Activated CD4-positive, alpha-beta memory T cell treated with anti-CD3 and anti-CD28 coated beads, Interleukin-2, amount 10 ng/mL, durations not matched to agents 7 days and 5 days (primary cell): ENCODE results near the gene ATP2A2. TPM values are rescaled to one million over a fixed set of nuclear protein-coding genes. Genes with fewer than 3 reads are reported as not detected.
A peak's percentile ranks its signal among the peaks of the same experiment; 100 is the strongest.

ENCODE experiments used
- CTCF ChIA-PET: fragments of 350-600 bp; sonication (Branson Sonifier 250); formaldehyde crosslinking; loops from one replicate; lab custom pipeline; 2021; ENCODE audit warnings: antibody characterized with exemption, inconsistent platforms; lab: Charles Lee
- POLR2A ChIA-PET: fragments of 350-600 bp; sonication (Branson Sonifier 250); formaldehyde crosslinking; loops from one replicate; lab custom pipeline; 2021; ENCODE audit warnings: antibody characterized with exemption; lab: Charles Lee
- DNase-seq: peaks from one replicate; pipeline ENCODE4 v3.0.0-alpha.2; 2020
- H3K27ac Mint-ChIP-seq: one replicate; pipeline ENCODE4 v1.8.0; 2021; ENCODE audit warnings: mild to moderate bottlenecking, mixed read lengths
- H3K27me3 Mint-ChIP-seq: one replicate; pipeline ENCODE4 v1.8.0; 2021; ENCODE audit warnings: mixed read lengths
- H3K36me3 Mint-ChIP-seq: one replicate; pipeline ENCODE4 v1.8.0; 2021; ENCODE audit warnings: low read depth, mixed read lengths
- H3K4me1 Mint-ChIP-seq: one replicate; pipeline ENCODE4 v1.8.0; 2021; ENCODE audit warnings: mixed read lengths
- H3K4me3 Mint-ChIP-seq: one replicate; pipeline ENCODE4 v1.8.0; 2021; ENCODE audit warnings: mild to moderate bottlenecking, mixed read lengths
- H3K9me3 Mint-ChIP-seq: one replicate; pipeline ENCODE4 v1.8.0; 2021; ENCODE audit warnings: mixed read lengths
- total RNA-seq, 2 experiments: library from RNA; stranded (reverse); gene quantifications; one replicate each; pipeline ENCODE4 v1.2.3, GENCODE V29; 2021

Gene ATP2A2
- 100 to 1,000 TPM; 142 TPM for total RNA-seq

GRCh38 chr12:110280779-110281548, at the start of gene ATP2A2:
Gene ATP2A2 (plus strand): TSS chr12:110281247. CDS start chr12:110281790, 543 bp downstream.
- peaks cover 8% of the 10 kb centered on the region for H3K27me3 Mint-ChIP-seq

GRCh38 chr12:110233212-110233903, 47.7 kb upstream of the ATP2A2 start:
- POLR2A ChIA-PET = interaction anchor here (1.0 kb wide), 1 partner anchor 34 kb away, joined by 3 read pairs; no protein-coding TSS in a partner anchor
- CTCF ChIA-PET = no interaction called here

More at GRCh38 chr12:110280779-110281548, at the start of gene ATP2A2:
- POLR2A ChIA-PET = interaction anchor here (0.7 to 4.6 kb wide), 36 partner anchors 8 to 1561 kb away, joined by 3 to 41 read pairs (median 4); partner anchors contain the start of genes ANAPC7, ARPC3, FAM216A and IFT81
- Mint-ChIP-seq H3K9me3 (no peaks in the 10 kb centered on the region), H3K4me1 (peaks cover 46% of the 10 kb centered on the region), H3K4me3 (peak within 1 kb of the TSS; percentile 82), H3K36me3 (peaks cover 40% of the 10 kb centered on the region), H3K27ac (peak within 1 kb of the TSS; percentile 85)
- peak; percentile 92 for DNase-seq
- CTCF ChIA-PET = interaction anchor here (0.8 to 1.8 kb wide), 10 partner anchors 14 to 436 kb away, joined by 3 to 13 read pairs (median 4); partner anchors contain the start of genes ARPC3, FAM216A and IFT81

GRCh38 chr12:110234331-110234751, 46.7 kb upstream of the ATP2A2 start:
- no peaks in the 10 kb centered on the region for H3K4me1 Mint-ChIP-seq
- H3K27me3 Mint-ChIP-seq = peaks cover 16% of the 10 kb centered on the region
- no peaks in the 10 kb centered on the region for H3K9me3 Mint-ChIP-seq
- no peak overlapping the region for H3K4me3 Mint-ChIP-seq
- ChIA-PET POLR2A (no interaction called here), CTCF (no interaction called here)
- H3K27ac Mint-ChIP-seq = no peak overlapping the region
- DNase-seq = no peak
- H3K36me3 Mint-ChIP-seq = no peaks in the 10 kb centered on the region

More at GRCh38 chr12:110233212-110233903, 47.7 kb upstream of the ATP2A2 start:
- Mint-ChIP-seq H3K27me3 (peaks cover 16% of the 10 kb centered on the region), H3K4me3 (no peak overlapping the region), H3K36me3 (no peaks in the 10 kb centered on the region), H3K27ac (no peak overlapping the region), H3K4me1 (no peaks in the 10 kb centered on the region), H3K9me3 (no peaks in the 10 kb centered on the region)
- DNase-seq = no peak

- Mint-ChIP-seq H3K36me3 (no peaks in the 10 kb centered on the region), H3K4me3 (no peak overlapping the region), H3K9me3 (no peaks in the 10 kb centered on the region), H3K27me3 (peaks cover 14% of the 10 kb centered on the region), H3K4me1 (no peaks in the 10 kb centered on the region), H3K27ac (no peak overlapping the region)
- CTCF ChIA-PET = no interaction called here
- POLR2A ChIA-PET = no interaction called here
- no peak for DNase-seq
Measured at GRCh38 chr12:110234755-110235154, 46.3 kb upstream of the ATP2A2 start.

GRCh38 chr12:110235383-110235782, 45.7 kb upstream of the ATP2A2 start:
- H3K4me3 Mint-ChIP-seq = no peak overlapping the region

GRCh38 chr12:110243227-110243626, 37.8 kb upstream of the ATP2A2 start:
- CTCF ChIA-PET = interaction anchor here (0.6 kb wide), 1 partner anchor 9 kb away, joined by 3 read pairs; no protein-coding TSS in a partner anchor
- Mint-ChIP-seq H3K4me3 (no peak overlapping the region), H3K9me3 (no peaks in the 10 kb centered on the region), H3K36me3 (no peaks in the 10 kb centered on the region), H3K27me3 (peaks cover 8% of the 10 kb centered on the region), H3K27ac (no peak overlapping the region), H3K4me1 (no peaks in the 10 kb centered on the region)
- DNase-seq = no peak
- POLR2A ChIA-PET = interaction anchor here (1.0 kb wide), 1 partner anchor 141 kb away, joined by 3 read pairs; no protein-coding TSS in a partner anchor

More at GRCh38 chr12:110235383-110235782, 45.7 kb upstream of the ATP2A2 start:
- H3K4me1 Mint-ChIP-seq = no peaks in the 10 kb centered on the region
- H3K27ac Mint-ChIP-seq = no peak overlapping the region
- DNase-seq = no peak
- H3K9me3 Mint-ChIP-seq = no peaks in the 10 kb centered on the region
- POLR2A ChIA-PET = no interaction called here
- H3K36me3 Mint-ChIP-seq = no peaks in the 10 kb centered on the region
- CTCF ChIA-PET = no interaction called here
- H3K27me3 Mint-ChIP-seq = peaks cover 14% of the 10 kb centered on the region

GRCh38 chr12:110244372-110244771, 36.7 kb upstream of the ATP2A2 start:
- no peaks in the 10 kb centered on the region for H3K4me1 Mint-ChIP-seq
- DNase-seq = no peak
- POLR2A ChIA-PET = no interaction called here
- no peaks in the 10 kb centered on the region for H3K36me3 Mint-ChIP-seq
- peaks cover 6% of the 10 kb centered on the region for H3K27me3 Mint-ChIP-seq
- no peaks in the 10 kb centered on the region for H3K9me3 Mint-ChIP-seq
- CTCF ChIA-PET = interaction anchor here (1.0 to 1.8 kb wide), 6 partner anchors 8 to 187 kb away, joined by 3 to 10 read pairs (median 4); no protein-coding TSS in a partner anchor
- no peak overlapping the region for H3K4me3 Mint-ChIP-seq
- no peak overlapping the region for H3K27ac Mint-ChIP-seq

GRCh38 chr12:110244829-110245228, 36.2 kb upstream of the ATP2A2 start:
- no peak overlapping the region for H3K27ac Mint-ChIP-seq
- ChIA-PET POLR2A (no interaction called here), CTCF (interaction anchor here (1.0 to 1.8 kb wide), 6 partner anchors 9 to 187 kb away, joined by 3 to 10 read pairs (median 4); no protein-coding TSS in a partner anchor)
- H3K36me3 Mint-ChIP-seq = no peaks in the 10 kb centered on the region
- H3K4me3 Mint-ChIP-seq = no peak overlapping the region
- H3K4me1 Mint-ChIP-seq = no peaks in the 10 kb centered on the region
- H3K27me3 Mint-ChIP-seq = peaks cover 6% of the 10 kb centered on the region
- DNase-seq = no peak
- no peaks in the 10 kb centered on the region for H3K9me3 Mint-ChIP-seq

GRCh38 chr12:110245369-110245772, 35.7 kb upstream of the ATP2A2 start:
- DNase-seq = peak; percentile 62
- Mint-ChIP-seq H3K9me3 (no peaks in the 10 kb centered on the region), H3K4me1 (no peaks in the 10 kb centered on the region), H3K36me3 (no peaks in the 10 kb centered on the region), H3K4me3 (no peak overlapping the region), H3K27ac (no peak overlapping the region), H3K27me3 (peaks cover 6% of the 10 kb centered on the region)
- CTCF ChIA-PET = interaction anchor here (1.3 to 1.8 kb wide), 4 partner anchors 9 to 186 kb away, joined by 3 to 10 read pairs (median 4); no protein-coding TSS in a partner anchor
- POLR2A ChIA-PET = no interaction called here

- H3K27ac Mint-ChIP-seq = no peak overlapping the region
- H3K36me3 Mint-ChIP-seq = no peaks in the 10 kb centered on the region
- ChIA-PET POLR2A (no interaction called here), CTCF (interaction anchor here (0.9 kb wide), 1 partner anchor 148 kb away, joined by 4 read pairs; no protein-coding TSS in a partner anchor)
- no peak overlapping the region for H3K4me3 Mint-ChIP-seq
- H3K9me3 Mint-ChIP-seq = no peaks in the 10 kb centered on the region
- DNase-seq = no peak
- H3K27me3 Mint-ChIP-seq = peaks cover 3% of the 10 kb centered on the region
- no peaks in the 10 kb centered on the region for H3K4me1 Mint-ChIP-seq
Measured at GRCh38 chr12:110246636-110247339, 34.3 kb upstream of the ATP2A2 start.

- no peak for DNase-seq
- H3K4me1 Mint-ChIP-seq = no peaks in the 10 kb centered on the region
- no peak overlapping the region for H3K27ac Mint-ChIP-seq
- CTCF ChIA-PET = interaction anchor here (0.5 to 1.6 kb wide), 5 partner anchors 8 to 502 kb away, joined by 3 to 4 read pairs (median 3); no protein-coding TSS in a partner anchor
- H3K4me3 Mint-ChIP-seq = no peak overlapping the region
- H3K9me3 Mint-ChIP-seq = no peaks in the 10 kb centered on the region
- POLR2A ChIA-PET = no interaction called here
- H3K27me3 Mint-ChIP-seq = peaks cover 3% of the 10 kb centered on the region
- H3K36me3 Mint-ChIP-seq = no peaks in the 10 kb centered on the region
Measured at GRCh38 chr12:110247340-110248095, 33.5 kb upstream of the ATP2A2 start.

- H3K9me3 Mint-ChIP-seq = no peaks in the 10 kb centered on the region
- ChIA-PET CTCF (interaction anchor here (0.5 to 1.6 kb wide), 4 partner anchors 9 to 502 kb away, joined by 3 to 4 read pairs (median 3); no protein-coding TSS in a partner anchor), POLR2A (no interaction called here)
- no peaks in the 10 kb centered on the region for H3K36me3 Mint-ChIP-seq
- H3K4me1 Mint-ChIP-seq = no peaks in the 10 kb centered on the region
- H3K27ac Mint-ChIP-seq = no peak overlapping the region
- peaks cover 2% of the 10 kb centered on the region for H3K27me3 Mint-ChIP-seq
- no peak for DNase-seq
- H3K4me3 Mint-ChIP-seq = no peak overlapping the region
Measured at GRCh38 chr12:110248096-110248447, 33.0 kb upstream of the ATP2A2 start.
